NCI-H748 (cell line): ENCODE results near the gene ANK2.
A peak's percentile ranks its signal among the peaks of the same experiment; 100 is the strongest.

ENCODE experiments used
- DNase-seq: peaks from one replicate; lab custom pipeline; 2025; ENCODE audit not compliant: unreplicated experiment; lab: John Stamatoyannopoulos, UW

Gene ANK2

GRCh38 chr4:113145519-113146291 is 96.3 kb downstream of the ANK2 start:
- no peak for DNase-seq

DNA sequence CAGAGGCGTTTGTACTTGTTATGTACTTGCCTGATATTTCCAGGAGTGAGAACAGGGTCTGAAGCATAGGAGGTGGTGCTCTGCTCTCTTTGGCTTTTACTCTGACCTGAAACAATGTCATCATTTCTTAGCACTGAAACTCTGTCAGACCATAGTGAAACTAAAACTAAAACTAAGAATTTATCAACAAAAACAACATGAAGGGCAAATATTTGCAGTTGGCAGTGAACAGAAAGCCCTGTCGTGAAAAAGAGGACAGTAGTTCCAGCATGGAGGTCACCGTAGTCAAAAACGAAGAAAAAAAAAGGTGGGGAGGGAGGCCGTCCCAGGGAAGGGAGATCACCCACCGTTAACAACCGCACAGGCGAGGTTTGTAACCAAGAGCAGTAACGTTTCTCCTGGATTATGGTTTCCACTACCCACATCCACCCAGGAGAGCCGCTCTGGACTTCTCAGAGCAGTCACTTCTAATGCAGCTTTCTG is 97.5 kb downstream of the ANK2 start:
- no peak for DNase-seq

GRCh38 chr4:113147498-113148111 is 98.2 kb downstream of the ANK2 start:
- no peak for DNase-seq

DNA sequence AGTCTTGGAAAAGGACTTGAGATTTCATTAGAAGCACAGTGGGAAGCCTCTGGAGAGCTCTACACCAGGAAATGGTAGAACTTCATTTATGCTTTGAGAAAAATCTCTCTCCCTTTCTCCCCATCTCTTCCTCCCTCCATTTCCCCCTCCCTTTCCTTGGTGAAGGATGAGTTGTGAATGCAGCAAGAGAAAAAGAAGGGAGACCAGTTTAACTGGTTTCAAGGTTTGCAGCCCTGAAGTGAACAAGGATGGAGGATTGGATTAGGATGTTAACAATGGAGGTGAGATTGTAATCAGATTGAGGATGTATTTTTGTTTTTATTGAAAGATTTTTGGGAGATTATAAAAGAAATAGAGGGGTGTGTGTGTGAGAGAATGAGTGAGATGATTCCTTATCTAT is 99.5 kb downstream of the ANK2 start:
- DNase-seq = peak; percentile 38

DNA sequence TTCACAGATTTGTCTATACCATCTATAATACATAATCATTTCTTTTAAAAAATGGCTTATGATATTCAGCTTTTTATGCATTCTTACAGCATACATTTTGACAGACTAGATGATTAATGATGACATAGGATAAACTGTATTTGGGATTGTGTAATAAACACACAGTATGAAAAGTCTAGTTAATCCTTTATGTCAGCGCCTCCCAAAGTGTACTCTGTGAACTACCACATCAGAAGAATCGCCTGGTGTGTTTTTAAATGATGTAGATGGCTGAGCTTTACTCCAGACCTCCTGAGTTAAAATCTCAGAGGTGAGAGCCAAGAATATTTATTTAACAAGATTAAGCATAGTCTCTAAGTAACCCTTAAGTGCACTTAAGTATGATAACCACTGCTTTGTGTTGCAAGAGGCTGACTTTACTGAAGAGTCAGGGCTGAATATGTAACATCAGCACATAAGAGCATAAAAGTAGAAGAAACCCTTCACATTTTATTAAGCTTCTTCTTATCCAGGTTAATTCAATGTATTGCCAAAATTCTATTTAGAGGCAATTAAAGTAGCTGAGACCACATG is 104.2 kb downstream of the ANK2 start:
- no peak for DNase-seq

DNA sequence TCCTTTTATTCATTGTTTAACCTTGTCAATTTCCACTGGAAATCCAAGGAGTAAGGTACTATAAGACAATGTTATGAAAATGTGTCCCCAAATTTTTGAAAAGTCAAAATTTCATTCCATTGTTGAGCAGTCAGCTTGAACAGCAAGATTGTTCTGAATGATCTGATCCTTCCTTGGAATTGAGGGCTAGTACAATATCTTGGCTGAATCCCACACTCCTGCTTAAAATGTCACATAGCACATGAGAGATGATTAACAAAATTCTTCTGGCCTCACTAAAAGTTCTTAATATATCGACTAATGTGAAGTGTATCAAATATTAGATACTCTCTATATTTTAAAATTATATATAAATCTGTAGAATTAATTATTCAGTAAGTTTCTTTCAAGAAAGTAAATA is 104.8 kb downstream of the ANK2 start:
- no peak for DNase-seq

DNA sequence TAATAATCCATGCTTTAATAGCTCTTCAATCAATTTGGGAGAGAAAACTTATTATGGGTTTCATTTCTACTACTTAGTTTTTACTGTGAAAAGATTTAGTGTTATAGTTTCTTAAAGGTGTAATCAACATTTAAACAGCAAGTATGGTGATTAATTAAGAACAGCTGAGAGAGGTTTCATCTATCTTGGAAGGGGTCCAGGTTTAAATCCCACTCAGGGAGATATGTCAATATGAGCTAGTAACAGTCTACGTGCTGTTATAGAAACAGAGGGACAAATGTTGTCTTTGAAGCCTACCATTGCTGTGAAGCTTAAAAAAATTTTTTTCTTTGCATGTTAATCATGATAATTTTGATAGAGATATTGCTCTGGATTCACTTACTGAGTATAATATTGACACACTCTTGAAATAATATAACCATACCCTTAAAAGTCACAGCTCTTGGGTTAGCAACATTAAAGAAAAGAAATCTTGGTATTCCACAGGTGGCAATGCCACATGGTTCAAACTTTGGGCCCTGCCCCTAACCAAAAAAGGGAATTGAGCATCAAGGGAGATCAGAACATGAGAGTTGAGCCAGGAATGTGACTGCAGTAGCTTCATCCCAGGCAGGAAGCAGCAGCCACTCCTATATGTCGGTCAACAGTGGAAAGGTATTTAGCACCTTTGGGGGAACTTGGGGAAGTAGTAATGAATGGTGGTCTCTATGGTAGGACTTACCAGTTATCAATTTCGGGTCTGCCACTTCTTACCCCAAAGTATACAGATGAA is 107.8 kb downstream of the ANK2 start:
- DNase-seq = peak; percentile 31

DNA sequence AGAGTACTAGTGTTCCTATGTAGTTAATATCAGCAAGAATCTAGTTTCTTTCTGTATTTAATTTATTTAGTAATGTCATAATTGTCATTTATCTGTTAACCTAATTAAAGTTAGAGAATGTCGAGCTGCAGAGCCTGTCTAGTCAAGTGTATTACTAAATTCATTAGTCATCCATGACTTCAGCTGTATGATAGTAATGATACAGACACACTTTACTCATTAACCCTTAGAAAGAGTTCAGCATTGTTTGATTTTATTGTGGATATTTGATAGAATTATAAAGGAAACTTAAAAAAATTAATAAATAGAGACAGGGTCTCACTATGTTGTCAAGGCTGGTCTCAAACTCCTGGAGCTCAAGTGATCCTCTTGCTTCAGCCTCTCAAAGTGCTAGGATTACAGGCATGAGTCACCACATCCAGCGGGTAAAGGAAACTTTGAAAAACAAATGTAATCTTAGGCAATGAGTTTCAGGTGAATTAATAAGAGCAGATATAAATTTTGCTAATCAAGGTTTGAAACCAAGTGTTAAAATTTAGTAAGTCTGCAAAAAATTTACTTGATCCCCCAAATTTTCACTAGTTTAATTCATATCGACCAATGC is 110.6 kb downstream of the ANK2 start:
- DNase-seq = no peak

DNA sequence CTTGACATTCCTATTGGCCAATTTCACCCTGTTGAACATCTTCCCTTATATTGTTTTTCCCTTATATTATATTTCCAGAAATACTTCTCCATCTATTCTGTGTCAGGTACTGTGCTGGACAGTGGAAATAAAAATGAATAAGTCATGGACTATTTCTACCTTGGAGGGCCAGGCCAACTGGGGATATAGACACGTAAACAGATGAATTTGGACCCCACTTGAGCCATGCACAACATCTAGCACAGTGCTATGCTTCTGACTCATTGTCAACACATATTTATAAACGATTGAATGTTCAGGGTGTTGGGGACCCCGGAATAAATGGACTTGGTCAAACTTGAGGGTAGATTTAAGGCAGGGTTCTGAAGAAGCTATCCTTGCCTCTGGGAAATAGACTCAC is 111.1 kb downstream of the ANK2 start:
- DNase-seq = no peak

- no peak for DNase-seq
These were observed 112.6 kb downstream of the ANK2 start for GRCh38 chr4:113162089-113162488.

DNA sequence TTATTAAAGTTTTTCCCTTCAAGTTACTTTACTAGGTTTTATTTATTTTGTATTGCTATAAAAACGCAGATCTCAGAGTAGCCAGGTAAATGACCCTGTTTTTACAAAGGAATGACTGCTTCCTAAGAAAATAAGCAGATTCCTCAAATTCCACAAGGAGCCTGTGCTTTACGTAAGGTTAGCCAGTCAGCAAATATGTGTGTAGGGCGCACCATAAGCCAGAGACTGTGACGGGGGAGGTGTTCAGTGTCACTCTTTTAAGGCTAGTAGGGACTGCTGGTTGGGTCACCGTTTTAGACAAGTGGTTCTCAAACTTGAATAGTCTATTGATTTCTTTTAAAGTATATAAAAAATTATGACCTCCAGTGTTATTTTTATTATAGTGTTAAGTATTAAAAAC is 119.9 kb downstream of the ANK2 start:
- no peak for DNase-seq

DNA sequence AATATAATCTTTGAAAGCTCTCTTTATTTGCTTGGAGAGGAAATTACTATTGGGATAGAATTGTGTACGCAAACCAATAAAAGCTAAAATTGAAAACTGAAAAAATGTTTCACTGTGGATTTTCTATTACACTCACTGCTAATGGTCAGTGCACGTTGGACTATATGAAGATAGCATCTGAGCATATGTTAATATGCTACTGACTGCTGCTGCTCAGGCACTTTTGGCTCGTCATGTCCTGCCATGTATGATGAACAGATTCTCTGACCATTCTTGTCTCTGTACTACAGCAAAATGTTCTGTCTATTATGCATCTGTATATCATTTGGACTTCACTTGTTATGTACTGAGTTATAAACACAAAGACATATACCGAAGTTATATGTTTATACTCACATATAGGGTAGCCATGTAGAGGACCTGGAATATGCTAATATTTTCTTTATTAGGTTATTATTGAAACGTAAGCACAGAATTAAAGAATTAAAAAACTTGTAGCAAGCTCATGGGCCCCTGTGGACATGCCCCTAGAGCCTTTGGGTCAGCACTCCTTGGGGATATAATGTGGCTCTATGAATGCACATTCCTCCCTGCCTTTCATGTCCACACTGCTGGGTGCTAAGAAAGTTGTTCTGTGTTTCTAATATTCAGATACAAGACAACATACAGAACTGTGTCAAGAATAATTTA is 120.8 kb downstream of the ANK2 start:
- DNase-seq = no peak

DNA sequence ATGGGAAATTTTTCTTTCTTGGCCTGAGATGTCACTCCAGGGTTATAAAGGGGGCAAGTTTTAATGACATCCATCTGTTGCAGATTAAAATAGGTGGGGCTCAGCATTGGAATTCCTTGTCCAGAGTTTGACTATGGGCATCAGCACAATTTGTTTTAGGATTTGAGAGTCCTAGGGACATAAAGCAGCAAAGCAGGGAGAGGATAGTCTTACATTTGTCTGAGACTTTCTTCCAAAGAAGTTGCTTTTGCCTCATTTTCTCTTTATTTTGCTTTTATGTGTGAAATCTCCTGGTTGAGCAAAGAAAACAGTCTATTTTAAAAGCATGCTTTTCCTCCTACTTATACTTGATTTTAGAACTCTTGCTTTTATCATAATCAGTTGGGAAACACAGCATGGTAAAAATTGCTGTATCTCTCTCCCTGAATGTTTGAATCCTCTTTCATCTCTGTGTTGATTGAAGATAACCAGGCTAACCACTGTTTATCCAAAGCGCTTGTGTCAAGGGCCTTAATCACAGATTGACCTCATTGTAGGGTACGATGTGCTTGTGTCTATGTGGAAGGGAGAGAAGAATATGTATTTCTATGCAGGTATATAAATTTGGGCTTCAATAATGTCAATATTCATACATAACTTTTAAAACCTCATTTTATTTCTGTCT is 121.5 kb downstream of the ANK2 start:
- no peak for DNase-seq

- DNase-seq = no peak
These were observed 123.8 kb downstream of the ANK2 start for GRCh38 chr4:113173126-113173792.

GRCh38 chr4:113173793-113174264 is 124.4 kb downstream of the ANK2 start:
- no peak for DNase-seq

DNA sequence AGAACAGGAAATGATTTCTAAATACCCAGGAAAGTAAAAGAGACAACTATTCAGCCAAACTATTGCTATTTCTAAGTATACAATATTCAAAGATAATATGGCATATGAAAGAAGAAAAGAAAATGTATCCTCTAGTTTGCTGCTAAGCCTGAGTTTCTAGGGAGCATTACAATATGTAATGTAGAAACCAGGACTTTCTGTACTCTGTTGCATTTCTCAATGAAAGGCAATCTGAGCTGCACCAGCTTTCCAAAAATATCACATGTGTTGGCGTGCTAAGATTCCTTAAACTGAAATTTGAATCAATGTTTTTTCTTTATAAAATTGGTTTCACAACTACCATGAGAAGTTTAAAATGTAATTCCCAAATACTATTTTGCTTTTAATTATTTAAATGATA is 129.6 kb downstream of the ANK2 start:
- DNase-seq = no peak

DNA sequence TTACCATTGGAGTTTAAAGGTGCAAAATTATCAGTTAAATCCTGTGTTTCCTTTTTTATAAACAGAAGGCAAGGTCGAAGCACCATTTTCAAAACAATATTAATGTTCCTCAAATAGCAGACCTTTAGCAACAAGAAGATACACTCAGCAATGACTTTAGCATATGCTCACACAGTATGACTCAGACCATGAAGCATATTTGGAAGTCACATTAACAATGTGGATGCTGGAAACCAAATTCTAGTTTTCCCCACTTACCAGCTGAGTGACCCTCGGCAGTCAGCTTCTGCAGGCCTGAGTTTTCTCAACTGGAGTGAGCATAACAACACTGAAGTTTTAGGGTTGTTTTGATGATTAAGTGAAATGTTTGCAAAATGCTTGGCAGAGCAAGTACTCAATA is 130.5 kb downstream of the ANK2 start:
- DNase-seq = no peak

DNA sequence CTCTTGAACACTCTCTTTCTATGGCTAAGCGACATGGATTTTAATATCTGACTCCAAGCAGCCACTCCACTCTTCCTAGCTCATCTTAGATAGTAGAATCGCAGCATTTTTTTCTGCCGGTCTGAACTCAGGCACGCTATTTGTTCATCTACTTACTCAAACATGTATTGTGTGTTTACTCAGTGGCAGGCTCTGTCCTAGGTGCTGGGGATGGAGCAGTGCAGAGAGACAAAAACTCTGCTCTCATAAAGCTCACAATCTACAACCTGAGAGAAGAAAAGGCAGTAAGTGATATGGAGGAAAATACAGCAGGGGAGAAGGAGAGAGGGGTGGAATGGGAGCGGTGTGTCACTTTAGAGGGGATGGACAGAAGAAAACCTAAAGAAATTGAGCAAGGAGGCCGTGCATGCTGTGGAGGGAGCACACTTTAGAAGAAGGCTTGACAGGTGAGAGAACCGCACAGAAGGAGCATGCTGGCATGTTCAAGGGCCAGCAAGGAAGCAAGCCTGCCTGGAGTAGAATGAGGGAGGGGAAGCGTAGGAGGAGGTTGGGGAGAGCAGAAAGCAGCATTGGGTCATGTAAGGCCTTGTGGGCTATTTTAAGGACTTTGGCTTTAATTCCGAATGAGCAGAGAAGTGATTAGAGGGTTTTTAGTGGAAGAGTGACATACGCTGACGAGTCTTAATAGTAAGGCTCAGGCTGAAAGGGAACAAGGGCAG is 132.0 kb downstream of the ANK2 start:
- DNase-seq = no peak
